ENCODE data around the gene WNT11.

WNT11 gene

DNA sequence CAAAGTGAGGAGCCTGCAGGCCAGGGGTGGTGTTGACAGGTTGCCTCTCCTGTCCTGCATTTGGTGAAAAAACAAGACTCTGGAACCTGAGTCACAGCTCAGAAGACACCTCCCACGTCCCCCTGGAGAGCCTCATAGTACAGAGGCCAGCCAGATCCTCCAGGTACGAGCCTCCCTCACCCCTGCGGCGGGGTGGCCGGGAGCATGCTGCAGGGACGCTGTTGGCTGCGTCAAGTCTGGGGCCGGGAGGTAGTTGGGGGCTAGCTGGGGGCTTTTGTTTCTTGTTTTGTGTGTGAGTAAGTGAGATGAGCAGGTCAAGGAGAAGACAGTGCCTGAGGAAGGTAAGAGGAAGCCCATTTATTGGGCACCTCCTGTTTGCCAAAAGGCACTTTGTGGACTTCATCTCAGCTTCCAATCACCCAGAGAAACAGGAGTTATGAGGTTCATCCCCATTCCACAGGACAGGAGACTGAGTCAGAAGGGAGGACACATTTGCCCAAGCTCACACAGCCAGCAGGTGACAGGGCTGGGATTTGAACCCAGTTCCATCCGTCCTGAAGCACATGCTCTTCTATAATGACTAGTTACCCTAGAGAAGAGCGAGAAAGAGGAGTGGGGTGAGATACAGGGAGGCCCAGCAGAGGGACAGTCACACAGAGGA lies 18.3 kb upstream of the WNT11 start:
- FAIRE-seq, result no peak
- DNase-seq (ENCODE audit: insufficient read length, low spot score), result no peak

- DNase-seq (ENCODE audit: insufficient read length, low spot score) (no peak), FAIRE-seq (peak; percentile 54)
Observed at GRCh38 chr11:76221365-76221764, 15.1 kb upstream of the WNT11 start.

- FAIRE-seq, result no peak
- no peak for DNase-seq (ENCODE audit: insufficient read length, low spot score)
Observed at GRCh38 chr11:76219243-76219642, 12.9 kb upstream of the WNT11 start.

DNA sequence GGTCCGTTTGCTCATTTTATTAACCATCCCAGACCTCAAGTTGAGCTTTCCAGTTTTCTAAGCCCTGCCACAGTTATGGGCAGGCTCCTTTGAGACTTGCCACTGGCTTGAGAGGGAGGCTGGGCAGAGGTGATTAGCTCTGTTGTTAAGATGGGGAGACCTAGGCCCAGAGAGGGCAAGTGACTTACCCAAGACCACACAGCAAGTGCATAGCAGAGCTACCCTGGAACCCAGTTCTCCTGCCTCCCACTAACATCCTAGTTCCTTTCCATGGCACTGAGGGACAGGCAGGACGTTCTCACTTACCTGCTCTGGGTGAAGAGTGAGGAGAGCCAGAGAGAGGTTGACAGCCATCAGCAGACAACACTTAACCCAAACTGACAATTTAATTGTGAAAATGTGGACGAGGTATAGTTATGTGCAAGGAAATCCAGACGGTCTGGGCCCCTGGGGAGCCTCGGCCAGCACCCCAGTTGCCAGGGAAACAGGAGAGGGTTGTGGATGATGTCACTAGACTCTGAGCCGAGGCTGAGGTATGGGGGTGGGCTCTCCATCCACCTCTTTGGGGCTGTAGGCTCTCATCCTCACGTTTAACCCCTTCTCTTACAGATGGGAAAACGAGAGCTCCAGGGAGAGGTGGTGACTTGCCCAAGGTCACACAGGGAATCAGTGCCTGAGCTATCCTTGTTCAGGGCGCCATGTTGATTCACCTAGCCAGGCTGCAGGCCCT lies 12.3 kb upstream of the WNT11 start:
- FAIRE-seq, result peak; percentile 88
- no peak for DNase-seq (ENCODE audit: insufficient read length, low spot score)

DNA sequence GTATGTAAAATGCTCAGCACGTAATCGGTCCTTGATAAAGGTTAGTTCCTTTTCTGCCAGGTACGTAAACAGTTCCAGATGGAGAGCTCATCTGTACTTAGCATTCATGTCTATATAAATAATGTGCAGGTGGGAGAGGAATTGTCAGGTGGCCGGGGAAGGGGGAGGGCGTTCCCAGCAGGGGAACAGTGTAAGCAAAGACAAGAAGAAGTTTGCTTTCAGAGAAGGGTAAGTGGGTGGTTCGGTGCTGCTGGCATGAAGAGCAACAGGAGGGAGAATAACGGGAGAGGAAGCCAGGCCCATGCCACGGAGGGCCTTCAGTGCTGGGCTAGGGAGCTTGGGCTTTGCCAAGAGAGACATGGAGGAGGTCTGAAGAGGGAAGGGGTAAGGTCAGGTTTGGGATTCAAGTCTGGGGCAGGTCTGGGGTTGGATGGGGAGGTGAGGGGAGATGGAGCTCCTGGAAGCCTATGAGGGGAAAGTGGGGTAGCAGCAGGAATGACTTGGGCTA lies 11.4 kb upstream of the WNT11 start:
- no peak for FAIRE-seq
- no peak for DNase-seq (ENCODE audit: insufficient read length, low spot score)

DNA sequence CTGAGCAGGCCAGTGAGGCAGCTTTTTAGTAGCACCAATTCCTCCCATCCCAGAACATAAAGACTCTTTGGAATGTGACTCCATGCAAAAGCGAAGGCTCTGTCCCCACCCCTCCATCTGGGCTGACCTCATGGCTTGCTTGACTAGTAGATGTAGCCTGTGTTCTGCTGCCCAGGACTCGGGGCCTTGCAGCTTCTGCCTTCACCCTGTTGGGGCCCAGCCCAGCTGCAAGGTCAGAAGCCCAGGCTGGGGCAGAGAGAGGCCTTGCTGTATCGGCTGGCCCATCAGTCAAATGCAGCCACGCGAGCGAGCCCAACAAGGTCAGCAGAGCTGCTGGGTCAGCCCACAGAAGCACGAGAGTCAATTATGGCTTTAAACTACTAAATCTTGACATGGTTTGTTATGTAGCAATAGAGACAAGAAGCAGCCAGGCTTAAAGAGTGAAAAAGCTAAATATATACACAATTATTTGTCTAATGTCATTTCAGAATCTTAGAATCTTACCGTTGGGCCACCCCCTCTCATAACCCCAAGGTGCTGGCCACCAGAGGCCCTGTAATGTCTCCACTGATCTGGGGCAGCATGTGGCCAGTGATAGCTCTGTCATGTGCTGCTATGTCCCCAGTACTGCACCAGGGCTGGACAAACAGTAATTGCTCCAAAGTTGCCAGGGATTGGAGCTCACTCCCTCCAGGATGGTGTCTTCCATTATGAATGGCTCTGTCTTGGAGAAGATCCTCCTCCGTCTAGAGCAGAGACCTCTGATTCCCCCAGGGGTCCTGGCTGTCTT lies 10.4 kb upstream of the WNT11 start:
- DNase-seq (ENCODE audit: insufficient read length, low spot score) (no peak), FAIRE-seq (no peak)

DNA sequence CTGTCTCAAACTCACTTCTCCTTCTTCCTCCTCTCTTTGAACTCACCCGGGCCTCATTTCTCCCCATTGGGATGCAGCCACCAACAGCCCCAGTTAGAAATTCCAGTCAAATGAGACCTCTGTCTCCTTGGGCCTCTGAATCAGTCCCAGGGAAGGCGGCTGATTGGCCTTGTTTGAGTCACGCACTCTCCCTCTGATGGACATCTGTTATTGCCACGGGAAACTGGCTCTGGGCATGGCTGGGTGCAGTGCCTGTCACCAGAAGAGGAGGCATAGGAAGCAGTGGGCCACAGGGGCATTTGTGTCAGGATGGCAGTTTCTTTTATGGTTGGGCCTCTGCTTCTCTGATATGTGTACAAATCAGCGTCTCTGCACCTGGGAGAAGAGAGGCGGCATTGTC lies 9.6 kb upstream of the WNT11 start:
- DNase-seq (ENCODE audit: insufficient read length, low spot score) (no peak), FAIRE-seq (no peak)

DNA sequence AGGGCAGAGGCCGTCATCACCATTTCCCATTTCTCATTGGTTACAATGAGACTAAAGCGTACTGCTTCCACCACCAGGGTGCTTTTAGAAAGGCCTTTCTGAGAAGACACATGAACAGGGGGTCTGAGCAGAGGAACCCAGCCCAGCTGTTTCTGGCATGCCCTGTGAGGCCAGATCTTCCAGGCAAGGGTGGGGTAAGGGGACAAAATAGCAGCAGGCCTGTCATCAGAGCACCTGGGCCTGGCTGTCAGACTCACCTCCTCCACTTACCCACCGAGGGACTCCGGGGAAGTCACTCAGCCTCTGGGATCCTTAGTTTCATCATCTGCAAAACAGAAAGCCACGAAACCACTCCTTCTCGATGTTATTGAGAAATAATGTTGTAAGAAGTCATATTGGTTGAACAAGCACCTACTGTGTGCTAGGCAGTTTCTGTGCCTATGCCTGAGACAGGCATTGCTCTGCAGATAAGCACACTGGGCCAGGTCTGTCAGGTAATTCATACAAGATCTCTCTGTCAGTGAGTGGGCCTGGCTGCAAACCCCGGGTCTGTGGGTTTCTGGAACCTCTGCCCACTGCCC lies 8.8 kb upstream of the WNT11 start:
- DNase-seq (ENCODE audit: insufficient read length, low spot score) (no peak), FAIRE-seq (no peak)

DNA sequence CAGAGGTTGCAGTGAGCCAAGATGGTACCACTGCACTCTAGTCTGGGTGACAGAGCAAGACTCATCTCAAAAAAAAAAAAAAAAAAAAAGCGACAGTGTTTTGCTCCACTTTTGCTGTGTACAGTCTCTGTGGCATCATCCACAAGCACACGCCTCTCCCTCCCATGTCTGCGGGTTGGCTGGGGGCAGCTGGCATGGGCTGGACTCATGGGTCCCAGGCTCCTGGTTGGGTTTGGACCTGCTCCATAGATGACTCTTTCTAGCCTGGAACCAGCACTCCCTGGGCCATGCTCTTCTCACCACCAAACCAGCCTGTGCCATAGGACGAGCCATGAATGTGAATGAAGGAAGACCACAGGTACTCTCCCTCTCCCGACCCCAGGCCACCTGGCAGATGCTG lies 7.9 kb upstream of the WNT11 start:
- DNase-seq (ENCODE audit: insufficient read length, low spot score) (no peak), FAIRE-seq (no peak)

DNA sequence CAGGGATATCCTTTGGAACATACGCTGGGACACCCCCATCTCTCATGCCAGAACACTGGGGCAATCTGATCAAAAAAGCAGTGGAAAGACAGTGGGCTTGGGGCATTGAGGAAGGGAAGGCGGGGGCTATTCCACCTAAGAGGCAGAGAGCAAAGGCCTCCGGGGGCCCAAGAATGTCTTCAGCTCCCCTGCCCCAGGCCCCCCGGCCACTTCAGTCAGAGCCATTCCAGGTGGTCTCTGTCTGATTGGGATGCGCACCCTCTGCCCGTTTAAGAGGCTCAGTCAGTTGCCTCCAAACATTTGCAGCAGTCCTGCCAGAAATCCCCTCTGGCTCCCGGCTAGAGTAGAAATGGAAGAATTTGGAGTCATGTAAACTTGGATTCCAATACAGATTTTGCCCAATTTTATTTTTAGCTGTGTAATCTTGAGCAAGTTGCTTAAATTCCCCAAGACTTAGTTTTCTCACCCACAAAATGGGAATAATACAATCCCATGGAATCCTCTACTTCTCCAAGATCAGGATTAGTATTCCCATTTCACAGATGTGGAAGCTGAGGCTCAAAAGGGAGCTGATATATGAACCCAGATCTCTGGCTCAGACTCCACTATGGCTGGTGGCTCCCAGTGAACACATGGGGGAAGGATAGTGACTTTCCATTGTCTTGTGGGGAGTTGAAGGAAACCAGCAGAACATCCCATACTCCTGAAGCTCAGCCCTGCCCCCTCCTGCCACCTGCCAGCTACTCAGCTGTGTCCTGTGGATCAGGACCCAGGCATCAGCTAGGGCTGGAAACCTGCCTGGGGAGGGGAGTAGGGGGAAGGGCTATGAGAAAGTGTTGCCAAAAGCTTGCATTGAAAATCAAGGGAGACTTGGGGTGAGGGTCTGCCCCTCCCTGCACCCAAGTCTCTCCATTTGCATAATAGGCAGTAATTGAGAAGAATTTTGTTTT lies 6.1 kb upstream of the WNT11 start:
- FAIRE-seq, result no peak

GRCh38 chr11:76210931-76211851 lies 4.9 kb upstream of the WNT11 start:
- DNase-seq (ENCODE audit: insufficient read length, low spot score), result no peak
- peak; percentile 52 for FAIRE-seq

More for the DNA sequence above, 6.1 kb upstream of the WNT11 start:
- DNase-seq (ENCODE audit: insufficient read length, low spot score), result no peak

DNA sequence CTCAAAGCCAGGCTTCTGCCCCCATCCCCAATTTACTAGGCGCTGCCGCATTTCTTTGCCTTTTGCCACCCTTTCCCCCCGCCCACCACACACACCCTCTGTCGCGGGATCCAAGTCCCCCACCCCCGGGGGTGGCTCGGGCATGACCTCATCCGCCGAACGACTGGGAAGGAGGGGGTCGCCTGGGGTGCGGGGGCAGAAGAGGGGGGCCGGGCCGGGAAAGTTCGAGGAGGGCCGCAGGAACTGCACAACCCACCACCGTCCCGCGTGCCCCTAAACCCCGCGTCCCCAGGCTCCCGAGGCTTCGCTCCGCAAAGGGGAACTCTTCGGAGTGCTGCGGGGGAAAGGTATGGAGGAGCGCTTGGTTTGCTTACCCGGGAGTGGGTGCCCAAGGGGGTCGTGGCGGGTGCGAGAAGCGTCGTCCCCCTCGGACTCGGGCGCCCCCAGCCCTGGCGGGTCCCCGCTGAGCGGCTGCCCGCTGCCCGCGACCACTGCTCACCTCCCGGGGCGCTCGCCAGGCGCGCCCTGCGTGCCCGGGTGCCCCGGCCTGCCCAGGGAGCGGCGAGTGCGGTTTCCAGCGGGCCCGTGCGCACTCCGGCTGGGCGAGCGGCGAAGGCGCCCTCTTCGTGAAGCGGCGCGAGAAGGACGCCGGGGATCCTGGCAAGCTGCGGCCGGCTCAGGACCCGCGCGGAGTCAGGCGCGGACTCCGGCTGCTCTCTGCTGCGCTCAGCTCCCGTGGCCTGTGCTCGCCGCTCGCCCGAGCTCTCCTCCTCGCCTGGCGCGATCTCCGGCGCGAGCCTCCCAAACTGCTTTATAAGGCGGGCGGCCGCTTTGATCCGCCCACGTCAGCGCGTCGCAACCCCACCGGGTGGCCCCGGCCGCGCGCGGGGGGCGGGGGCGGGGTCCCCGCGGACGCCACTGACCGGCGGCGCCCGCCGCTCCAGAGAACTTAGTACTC lies 4.0 kb upstream of the WNT11 start:
- DNase-seq (ENCODE audit: insufficient read length, low spot score), result peak; percentile 71

DNA sequence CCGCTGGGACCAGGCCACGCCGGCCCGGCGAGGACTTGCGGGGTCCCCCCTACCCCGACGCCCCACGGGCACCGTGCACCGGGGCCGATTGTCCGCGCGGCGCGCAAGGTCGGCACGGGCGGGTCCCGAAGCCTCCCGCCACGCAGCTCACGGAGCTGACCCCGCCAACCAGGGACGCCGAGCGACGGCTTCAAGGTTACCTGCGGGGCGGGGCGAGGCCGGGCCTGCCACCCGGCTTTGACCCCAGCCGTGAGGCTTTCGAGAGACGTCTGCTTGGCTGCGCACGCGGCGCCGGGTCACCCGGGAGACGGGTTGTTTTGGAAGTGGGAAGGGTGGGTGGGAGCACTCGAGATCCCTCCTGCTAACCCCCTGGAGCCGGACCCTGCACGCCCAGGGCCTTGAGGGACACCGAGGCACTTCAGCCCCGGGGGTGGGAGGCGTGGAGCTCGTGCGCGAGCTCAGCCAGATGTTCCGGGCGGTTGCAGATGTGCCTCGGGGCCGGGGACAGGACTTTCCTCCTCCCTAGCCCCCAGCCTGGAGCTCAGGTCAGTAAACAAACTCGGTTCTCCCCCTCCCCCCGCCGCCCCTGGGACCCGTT lies 3.2 kb upstream of the WNT11 start:
- DNase-seq (ENCODE audit: insufficient read length, low spot score) (no peak), FAIRE-seq (no peak)

More for the DNA sequence above, 4.0 kb upstream of the WNT11 start:
- peak; percentile 85 for FAIRE-seq

- FAIRE-seq (no peak), DNase-seq (ENCODE audit: insufficient read length, low spot score) (peak; percentile 81)
Observed at GRCh38 chr11:76208438-76209374, 2.4 kb upstream of the WNT11 start.

DNA sequence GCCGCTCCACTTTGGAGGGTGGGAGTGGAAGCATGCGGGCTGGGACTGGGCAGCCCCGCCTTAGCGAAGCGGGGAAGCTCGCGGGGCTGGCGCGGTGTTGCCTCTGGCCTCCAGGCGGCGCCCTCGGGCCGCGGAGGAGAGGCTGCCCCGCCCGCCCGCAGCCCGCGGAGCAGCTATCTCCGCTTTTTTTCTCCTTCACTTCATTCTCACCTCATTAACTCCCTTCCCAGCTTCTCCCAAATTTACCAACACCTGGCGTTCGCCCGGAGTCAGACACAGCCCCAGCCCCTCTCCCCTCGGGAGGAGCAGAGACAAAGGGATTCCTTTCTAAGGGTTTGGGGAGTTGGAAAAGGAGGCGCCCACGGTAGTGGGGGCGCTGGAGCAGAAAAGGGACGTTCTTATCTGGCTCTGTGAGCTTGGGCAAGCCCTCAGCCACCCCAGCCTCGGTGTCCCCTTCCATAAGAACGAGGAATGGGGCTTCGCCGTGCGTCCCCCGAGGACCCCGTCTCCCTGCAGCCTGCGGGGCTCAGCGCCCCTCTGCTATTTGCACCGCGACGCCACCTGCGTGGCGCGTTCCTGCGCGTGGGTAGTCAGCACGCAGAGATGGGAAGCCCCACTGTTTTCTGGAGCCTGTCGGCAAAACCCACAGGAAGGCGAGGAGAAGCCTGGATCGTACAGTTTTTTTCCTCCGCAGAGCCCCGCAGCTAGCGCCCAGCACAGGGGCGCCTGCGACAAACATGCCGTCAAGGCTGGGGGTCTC lies 1.5 kb upstream of the WNT11 start:
- DNase-seq (ENCODE audit: insufficient read length, low spot score) (peak; percentile 86), FAIRE-seq (peak; percentile 63)

GRCh38 chr11:76206077-76206326 lies 300 bp downstream of the WNT11 start:
- no peak for FAIRE-seq
- no peak for DNase-seq (ENCODE audit: insufficient read length, low spot score)

Data from HTR-8/SVneo (cell line).